CD4-positive, alpha-beta T cell (primary cell): ENCODE data around the gene H6PD. TPM values are rescaled to one million over a fixed set of nuclear protein-coding genes. Genes with fewer than 3 reads are reported as not detected.

ENCODE experiments used
- ATAC-seq: fragments of 200-7000 bp; cut with Tn5 transposase; one replicate; pipeline ENCODE4 v1.10.0; 2022; ENCODE audit warnings: mild to moderate bottlenecking; ENCODE audit not compliant: poor library complexity
- CTCF ChIA-PET: fragments of 350-600 bp; sonication (Branson Sonifier 250); formaldehyde crosslinking; loops from one replicate; lab custom pipeline; 2021; ENCODE audit warnings: antibody characterized with exemption, inconsistent platforms; lab: Charles Lee
- POLR2A ChIA-PET: fragments of 350-600 bp; sonication (Branson Sonifier 250); formaldehyde crosslinking; loops from one replicate; lab custom pipeline; 2021; ENCODE audit warnings: antibody characterized with exemption, inconsistent platforms; lab: Charles Lee
- DNase-seq, 14 experiments: peaks; one replicate each; pipeline ENCODE4 v3.0.0-alpha.2; 2013 to 2020; ENCODE audit warnings: mixed read lengths in 2 of 14
- H3K27ac ChIP-seq, 2 donors: one replicate each; pipeline versions ENCODE4 v1.5.1 to v1.7.0; 2013; ENCODE audit warnings: low read length in 2 of 2, low read depth in 1 of 2, mild to moderate bottlenecking in 1 of 2
- H3K27me3 ChIP-seq, 2 experiments: 1 replicate in 1 of 2; 2 replicates in 1 of 2; pipeline versions ENCODE4 v1.6.1 to v1.7.0; 2013; ENCODE audit warnings: low read length in 2 of 2, control low read depth in 1 of 2, mild to moderate bottlenecking in 1 of 2, moderate library complexity in 1 of 2; ENCODE audit not compliant: insufficient read depth in 2 of 2, control insufficient read depth in 1 of 2
- H3K36me3 ChIP-seq: one replicate; pipeline ENCODE4 v1.6.1; 2013; ENCODE audit warnings: low read length, control low read depth; ENCODE audit not compliant: insufficient read depth
- H3K4me1 ChIP-seq: one replicate; pipeline ENCODE4 v1.6.1; 2013; ENCODE audit warnings: low read length, control low read depth; ENCODE audit not compliant: insufficient read depth
- H3K4me3 ChIP-seq: one replicate; pipeline ENCODE4 v1.5.1; 2013; ENCODE audit warnings: mild to moderate bottlenecking, low read length, moderate library complexity
- H3K9me3 ChIP-seq, 2 experiments: 1 replicate in 1 of 2; 2 replicates in 1 of 2; pipeline versions ENCODE4 v1.6.1 to v1.7.0; 2013; ENCODE audit warnings: low read length in 2 of 2, mild to moderate bottlenecking in 2 of 2, control low read depth in 1 of 2, moderate library complexity in 1 of 2; ENCODE audit not compliant: control insufficient read depth in 1 of 2, insufficient read depth in 1 of 2
- H3K27ac Mint-ChIP-seq: one replicate; pipeline ENCODE4 v1.8.0; 2020; ENCODE audit warnings: mixed read lengths
- H3K27me3 Mint-ChIP-seq: one replicate; pipeline ENCODE4 v1.8.0; 2021; ENCODE audit warnings: mixed read lengths
- H3K36me3 Mint-ChIP-seq: one replicate; pipeline ENCODE4 v1.8.0; 2021; ENCODE audit warnings: low read depth, mixed read lengths
- H3K4me1 Mint-ChIP-seq: one replicate; pipeline ENCODE4 v1.8.0; 2021; ENCODE audit warnings: low read depth, mixed read lengths
- H3K4me3 Mint-ChIP-seq: one replicate; pipeline ENCODE4 v1.8.0; 2020; ENCODE audit warnings: mild to moderate bottlenecking, mixed read lengths
- H3K9me3 Mint-ChIP-seq: one replicate; pipeline ENCODE4 v1.8.0; 2020; ENCODE audit warnings: mixed read lengths
- intact Hi-C, 2 experiments: fragments of 100-400 bp; cut with DNase I in 1 of 2; cut with micrococcal nuclease in 1 of 2; formaldehyde crosslinking; loops; one replicate each; pipeline versions ENCODE4 v1.15.1 to v1.9.0; 2023 to 2025; cut with DNase I, micrococcal nuclease
- total RNA-seq, 174 experiments: library from RNA in 2 of 174; stranded (reverse) in 2 of 174; gene quantifications; one replicate each; pipeline ENCODE4 v1.2.3 and lab custom pipeline; 2021 to 2026
- TF ChIP-seq, protein P1 (sequence below): fragments of 200-600 bp; IDR thresholded peaks from one replicate; pipeline ENCODE4 v1.8.0; 2022; ENCODE audit warnings: antibody characterized with exemption, mild to moderate bottlenecking

The H6PD gene
- total RNA-seq, 2 experiments from 2014 or later: 13.6 to 13.9 TPM

DNA sequence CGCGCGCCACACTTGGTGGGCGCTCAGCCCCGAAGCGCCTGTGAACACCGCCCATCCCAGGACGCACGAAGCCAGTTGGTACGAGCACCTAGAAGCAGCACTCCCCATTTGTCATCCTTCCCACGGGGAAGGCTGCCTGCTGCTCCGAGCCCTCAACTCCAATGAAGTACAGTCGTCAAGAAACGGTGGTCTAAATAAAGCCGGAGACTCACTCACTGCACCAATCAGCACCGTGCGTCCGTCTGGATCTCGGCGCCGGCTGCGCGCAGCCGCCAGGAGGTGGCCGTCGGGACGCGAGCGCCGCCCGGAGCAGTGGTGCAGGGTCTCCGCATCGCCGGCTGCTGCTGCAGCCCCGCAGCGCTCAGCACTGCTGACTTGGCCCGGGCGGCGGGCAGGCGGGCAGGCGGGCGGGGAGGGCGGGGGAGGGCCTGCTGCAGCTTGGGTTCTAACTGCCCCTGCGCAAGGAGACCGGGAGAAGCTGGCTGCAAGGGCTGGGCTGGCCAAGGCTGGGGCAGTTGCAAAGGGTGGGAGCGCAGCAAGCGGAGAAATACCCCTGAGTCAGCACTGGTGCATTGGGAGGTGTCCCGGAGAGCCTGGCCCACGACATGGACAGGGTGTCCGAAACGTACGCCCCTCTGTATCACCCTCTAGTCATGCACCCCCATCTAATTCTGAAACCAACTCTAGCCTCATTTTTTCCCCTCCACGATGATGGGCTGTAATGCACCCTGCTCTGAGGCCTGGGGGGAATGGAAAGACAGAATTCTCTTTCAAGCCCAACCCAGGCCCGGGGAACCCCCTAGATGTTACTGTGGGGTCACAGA is 35.8 kb upstream of the H6PD start:
- peaks cover 37% of the 10 kb centered on the region for H3K4me1 Mint-ChIP-seq
- intact Hi-C loops: loop anchor here in 1 of 2 experiments (5.0 to 10.0 kb wide), 2 partner anchors 194 to 281 kb away; no protein-coding TSS in a partner anchor
- no peaks in the 10 kb centered on the region for H3K36me3 ChIP-seq
- CTCF ChIA-PET: no interaction called here
- H3K4me3 Mint-ChIP-seq: no peak overlapping the region
- H3K27ac Mint-ChIP-seq: no peak overlapping the region
- TF ChIP-seq, protein P1, sequence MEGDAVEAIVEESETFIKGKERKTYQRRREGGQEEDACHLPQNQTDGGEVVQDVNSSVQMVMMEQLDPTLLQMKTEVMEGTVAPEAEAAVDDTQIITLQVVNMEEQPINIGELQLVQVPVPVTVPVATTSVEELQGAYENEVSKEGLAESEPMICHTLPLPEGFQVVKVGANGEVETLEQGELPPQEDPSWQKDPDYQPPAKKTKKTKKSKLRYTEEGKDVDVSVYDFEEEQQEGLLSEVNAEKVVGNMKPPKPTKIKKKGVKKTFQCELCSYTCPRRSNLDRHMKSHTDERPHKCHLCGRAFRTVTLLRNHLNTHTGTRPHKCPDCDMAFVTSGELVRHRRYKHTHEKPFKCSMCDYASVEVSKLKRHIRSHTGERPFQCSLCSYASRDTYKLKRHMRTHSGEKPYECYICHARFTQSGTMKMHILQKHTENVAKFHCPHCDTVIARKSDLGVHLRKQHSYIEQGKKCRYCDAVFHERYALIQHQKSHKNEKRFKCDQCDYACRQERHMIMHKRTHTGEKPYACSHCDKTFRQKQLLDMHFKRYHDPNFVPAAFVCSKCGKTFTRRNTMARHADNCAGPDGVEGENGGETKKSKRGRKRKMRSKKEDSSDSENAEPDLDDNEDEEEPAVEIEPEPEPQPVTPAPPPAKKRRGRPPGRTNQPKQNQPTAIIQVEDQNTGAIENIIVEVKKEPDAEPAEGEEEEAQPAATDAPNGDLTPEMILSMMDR: no peak
- peaks cover 29% of the 10 kb centered on the region for H3K4me1 ChIP-seq
- POLR2A ChIA-PET: no interaction called here
- no peak overlapping the region for H3K27ac ChIP-seq
- ATAC-seq (no peak), DNase-seq (no peak)
- H3K27me3 Mint-ChIP-seq: peaks cover 76% of the 10 kb centered on the region
- H3K9me3 ChIP-seq: no peaks in the 10 kb centered on the region
- no peak overlapping the region for H3K4me3 ChIP-seq
- H3K9me3 Mint-ChIP-seq: no peaks in the 10 kb centered on the region
- H3K27me3 ChIP-seq: peaks cover 59 to 68% of the 10 kb centered on the region in 2 experiments
- H3K36me3 Mint-ChIP-seq: no peaks in the 10 kb centered on the region

DNA sequence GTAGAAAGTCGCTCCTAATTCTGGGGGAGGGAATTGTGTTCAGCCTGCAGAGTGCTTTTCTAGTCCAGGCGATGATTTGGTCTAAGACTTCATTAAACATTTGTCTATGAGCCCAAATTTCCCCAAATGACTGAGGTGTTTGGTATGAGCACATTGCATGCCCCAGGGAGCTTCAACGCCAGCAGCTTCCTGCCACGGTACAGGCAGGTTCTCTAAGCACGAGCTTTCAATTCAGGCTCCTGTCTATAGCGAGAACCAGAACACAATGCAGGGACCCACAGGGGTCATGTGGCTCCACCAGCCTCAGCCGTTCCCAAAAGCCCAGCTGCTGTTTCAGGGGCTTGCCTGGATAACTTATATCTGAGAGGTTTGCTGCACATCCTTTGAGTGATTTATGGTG is 34.1 kb upstream of the H6PD start:
- Histone ChIP-seq H3K4me3 (no peak overlapping the region), H3K9me3 (no peaks in the 10 kb centered on the region), H3K27me3 (peaks cover 70 to 78% of the 10 kb centered on the region in 2 experiments), H3K27ac (no peak overlapping the region), H3K4me1 (peaks cover 31% of the 10 kb centered on the region), H3K36me3 (no peaks in the 10 kb centered on the region)
- CTCF ChIA-PET: interaction anchor here (1.2 kb wide), 1 partner anchor 58 kb away, joined by 4 read pairs; no protein-coding TSS in a partner anchor
- Mint-ChIP-seq H3K9me3 (no peaks in the 10 kb centered on the region), H3K36me3 (no peaks in the 10 kb centered on the region), H3K27ac (no peak overlapping the region), H3K4me3 (peak overlapping the region; percentile 32), H3K27me3 (peaks cover 88% of the 10 kb centered on the region), H3K4me1 (peaks cover 37% of the 10 kb centered on the region)
- TF ChIP-seq, protein P1: no peak
- DNase-seq (no peak), ATAC-seq (no peak)
- POLR2A ChIA-PET: no interaction called here
- intact Hi-C loops: no loop called here

DNA sequence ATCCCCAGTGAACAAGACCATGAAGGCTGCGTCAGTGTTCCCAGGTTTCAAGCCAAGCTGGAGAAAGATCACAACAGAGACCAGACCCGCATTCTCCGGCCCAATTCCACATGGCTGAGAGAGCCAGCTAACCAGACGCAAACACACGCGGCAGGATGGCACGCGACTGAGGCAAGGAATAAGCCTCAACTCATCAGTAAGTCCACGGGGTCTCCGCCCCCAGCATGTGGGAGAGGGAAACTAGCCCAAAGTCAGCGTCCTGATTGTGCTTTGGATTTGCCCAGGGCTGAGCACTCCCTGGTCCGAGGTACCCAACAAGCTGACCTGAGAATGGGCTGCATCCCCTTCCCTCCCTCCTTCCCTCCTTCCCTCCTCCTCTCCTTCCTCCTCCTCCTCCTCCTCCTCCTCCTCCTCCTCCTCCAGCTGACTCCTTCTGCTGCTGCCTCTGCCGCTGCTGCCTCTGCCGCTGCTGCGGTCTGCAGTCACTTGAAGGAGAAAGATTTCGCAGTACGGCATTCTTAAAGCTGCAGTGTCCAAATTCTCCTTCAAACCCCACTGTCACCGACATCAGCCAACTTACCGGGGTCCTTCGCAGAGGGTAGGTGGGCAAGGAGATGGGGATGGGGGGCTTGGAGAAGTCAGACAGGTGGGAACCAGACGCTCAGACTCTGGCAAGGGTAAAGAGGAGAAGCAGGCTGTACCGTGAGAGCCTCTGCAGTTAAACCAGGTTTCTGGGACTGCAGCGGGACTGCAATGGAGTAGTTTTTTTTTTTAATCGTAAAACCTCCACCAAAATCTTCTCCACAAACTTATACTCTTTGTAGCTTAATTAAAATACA is 33.0 kb upstream of the H6PD start:
- Histone ChIP-seq H3K9me3 (no peaks in the 10 kb centered on the region), H3K4me1 (peaks cover 27% of the 10 kb centered on the region), H3K36me3 (no peaks in the 10 kb centered on the region), H3K4me3 (no peak overlapping the region), H3K27ac (no peak overlapping the region), H3K27me3 (peaks cover 75 to 81% of the 10 kb centered on the region in 2 experiments)
- POLR2A ChIA-PET: no interaction called here
- intact Hi-C loops: no loop called here
- H3K4me1 Mint-ChIP-seq: peaks cover 31% of the 10 kb centered on the region
- CTCF ChIA-PET: interaction anchor here (1.2 to 1.6 kb wide), 3 partner anchors 59 to 91 kb away, joined by 3 to 4 read pairs (median 4); no protein-coding TSS in a partner anchor
- no peak overlapping the region for H3K27ac Mint-ChIP-seq
- TF ChIP-seq, protein P1: no peak
- peak overlapping the region; percentile 35 for H3K4me3 Mint-ChIP-seq
- peak; percentile 51 for ATAC-seq
- no peaks in the 10 kb centered on the region for H3K9me3 Mint-ChIP-seq
- peaks cover 92% of the 10 kb centered on the region for H3K27me3 Mint-ChIP-seq
- DNase-seq: peak in 3 of 14 experiments; percentile 10 to 32 (median 11)
- no peaks in the 10 kb centered on the region for H3K36me3 Mint-ChIP-seq
